Activated CD8-positive, alpha-beta memory T cell treated with anti-CD3 and anti-CD28 coated beads, Interleukin-2, amount 50 U/mL, for 1 hour (primary cell): ENCODE measurements around the gene FYN.
A peak's percentile ranks its signal among the peaks of the same experiment; 100 is the strongest.

Experiments
- DNase-seq: peaks from one replicate; pipeline ENCODE4 v3.0.0-alpha.2; 2020; ENCODE audit errors: extremely low read depth

The FYN gene

GRCh38 chr6:111769365-111770152 is 103.7 kb downstream of the FYN start:
- no peak for DNase-seq

- no peak for DNase-seq
Observed at GRCh38 chr6:111768431-111768770, 104.9 kb downstream of the FYN start.

DNA sequence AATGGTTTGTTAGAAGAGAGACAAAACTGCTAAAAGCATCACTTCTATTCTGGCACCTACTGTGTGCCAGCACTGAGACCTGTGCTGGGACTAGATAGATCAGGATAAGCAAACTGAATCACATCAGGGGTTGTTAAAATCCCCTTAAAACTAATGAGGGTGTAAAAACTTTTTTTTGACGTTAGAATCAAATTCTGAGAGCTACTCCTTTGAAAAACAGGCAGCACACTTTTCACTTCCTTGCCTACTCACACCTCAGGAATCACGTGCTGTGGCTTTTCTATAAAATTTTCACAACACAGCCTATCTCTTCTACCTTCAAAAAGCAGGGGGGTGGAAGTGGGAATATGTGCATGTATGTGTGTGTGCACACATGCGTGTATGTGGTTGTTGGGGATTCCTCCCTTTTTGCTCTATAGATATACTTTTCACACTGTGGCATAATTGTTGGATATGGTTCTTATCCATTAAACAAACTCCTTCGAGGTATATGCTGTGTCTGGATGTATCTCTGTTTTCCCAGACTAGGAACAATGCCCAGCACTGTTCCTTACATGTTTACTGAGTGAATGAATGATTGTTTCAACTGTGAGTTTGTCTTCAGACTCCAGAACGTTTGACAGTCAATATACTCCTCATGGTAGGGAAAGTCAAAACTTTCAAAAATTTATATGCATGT is 105.4 kb downstream of the FYN start:
- DNase-seq: no peak

DNA sequence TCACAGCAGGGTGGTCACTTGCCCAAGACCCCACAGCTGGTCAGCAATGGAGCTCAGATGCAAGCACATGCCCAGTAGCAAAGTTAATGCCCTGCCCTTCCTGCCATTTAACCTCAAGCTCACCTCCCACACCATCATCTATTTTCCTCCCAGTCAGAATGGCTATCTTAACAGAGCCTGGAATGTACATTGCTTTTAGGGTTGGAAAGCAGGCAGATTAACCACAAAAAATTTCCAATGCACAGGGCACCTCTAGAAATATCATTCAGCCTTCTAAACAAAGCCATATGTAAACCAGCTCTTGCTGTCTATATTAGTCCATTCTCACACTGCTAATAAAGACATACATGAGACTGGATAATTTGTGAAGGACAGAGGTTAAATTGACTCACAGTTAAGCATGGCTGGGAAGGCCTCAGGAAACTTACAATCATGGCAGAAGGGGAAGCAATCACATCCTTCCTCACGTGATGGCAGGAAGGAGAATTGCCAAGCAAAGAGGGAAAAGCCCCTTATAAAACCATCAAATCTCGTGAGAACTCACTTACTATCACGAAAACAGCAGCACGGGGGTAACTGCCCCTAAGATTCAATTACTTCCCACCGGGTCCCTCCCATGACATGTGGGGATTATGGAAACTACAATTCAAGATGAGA is 106.9 kb downstream of the FYN start:
- no peak for DNase-seq

DNA sequence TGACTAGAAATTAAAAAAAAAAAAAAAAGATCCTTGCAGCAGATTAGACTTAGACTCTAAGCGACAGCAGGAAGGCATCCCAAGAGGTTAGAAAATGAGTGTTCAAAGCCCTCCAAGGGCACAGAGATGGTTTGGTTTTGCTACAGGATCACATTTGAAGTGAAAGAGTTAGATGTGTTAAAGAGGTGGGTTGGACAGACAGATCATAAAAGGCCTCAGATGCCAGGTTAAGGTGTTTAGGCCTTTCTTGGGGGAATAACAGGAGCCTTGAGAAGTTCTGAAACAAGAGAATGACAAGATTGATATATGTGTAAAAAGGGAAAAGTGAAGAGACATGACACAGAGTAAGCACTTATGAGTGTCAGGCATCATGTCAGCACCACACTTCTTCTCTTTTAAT is 107.5 kb downstream of the FYN start:
- no peak for DNase-seq

DNA sequence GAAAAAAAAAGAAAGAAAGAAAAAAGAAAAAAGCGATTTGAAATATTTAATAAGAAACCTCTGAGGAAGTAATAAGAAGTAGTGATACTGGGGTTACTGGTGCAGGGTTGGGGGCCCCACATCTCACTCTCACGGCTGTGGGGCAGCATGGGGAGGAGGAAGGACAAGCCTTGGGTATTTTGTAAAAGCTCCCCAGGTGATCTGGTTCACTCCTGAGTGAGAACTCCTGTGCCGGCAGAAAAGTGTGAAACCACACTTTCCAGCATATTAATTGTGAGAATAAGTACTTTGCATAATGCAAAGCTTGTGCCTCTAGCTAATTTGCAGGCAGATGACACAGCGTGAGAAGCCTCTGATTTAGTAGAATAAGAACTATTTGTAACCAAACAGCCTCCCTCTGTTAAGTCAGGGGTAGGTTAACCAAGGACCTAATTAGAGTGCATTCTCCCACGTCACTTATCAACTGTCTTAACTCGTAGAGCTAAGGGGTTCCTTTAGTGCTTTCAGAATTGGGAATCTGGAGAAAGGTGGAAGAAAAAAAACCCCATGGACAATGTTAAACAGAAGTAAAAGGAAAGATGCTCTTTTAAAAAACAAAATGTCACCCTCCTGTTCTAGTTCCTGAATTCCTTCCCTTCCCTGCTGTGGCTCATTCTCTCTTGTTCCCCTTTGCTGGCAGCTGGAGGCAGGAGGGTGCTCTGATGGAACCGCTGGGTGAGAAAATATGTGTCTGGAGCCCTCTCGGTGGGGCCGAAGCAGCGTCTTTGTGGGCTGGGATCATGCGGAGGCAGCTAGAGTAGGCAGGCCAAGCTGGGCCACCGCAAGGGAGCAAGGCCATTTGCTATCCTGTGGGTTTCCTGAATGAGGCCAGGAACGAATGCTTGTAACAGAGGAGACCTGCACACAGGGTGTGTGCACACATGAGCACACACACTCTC is 108.7 kb downstream of the FYN start:
- DNase-seq: peak; percentile 49

- DNase-seq: no peak
Observed at GRCh38 chr6:111763381-111763780, 109.9 kb downstream of the FYN start.

- no peak for DNase-seq
Observed at GRCh38 chr6:111761783-111762312, 111.4 kb downstream of the FYN start.

GRCh38 chr6:111761212-111761611 is 112.0 kb downstream of the FYN start:
- no peak for DNase-seq

GRCh38 chr6:111759836-111760785 is 113.1 kb downstream of the FYN start:
- peak; percentile 61 for DNase-seq

GRCh38 chr6:111759331-111759835 is 113.9 kb downstream of the FYN start:
- DNase-seq: no peak

GRCh38 chr6:111758608-111759329 is 114.5 kb downstream of the FYN start:
- DNase-seq: no peak

GRCh38 chr6:111757342-111757741 is 115.9 kb downstream of the FYN start:
- DNase-seq: no peak

- no peak for DNase-seq
Observed at GRCh38 chr6:111754423-111754822, 118.8 kb downstream of the FYN start.

GRCh38 chr6:111753573-111753972 is 119.7 kb downstream of the FYN start:
- no peak for DNase-seq

DNA sequence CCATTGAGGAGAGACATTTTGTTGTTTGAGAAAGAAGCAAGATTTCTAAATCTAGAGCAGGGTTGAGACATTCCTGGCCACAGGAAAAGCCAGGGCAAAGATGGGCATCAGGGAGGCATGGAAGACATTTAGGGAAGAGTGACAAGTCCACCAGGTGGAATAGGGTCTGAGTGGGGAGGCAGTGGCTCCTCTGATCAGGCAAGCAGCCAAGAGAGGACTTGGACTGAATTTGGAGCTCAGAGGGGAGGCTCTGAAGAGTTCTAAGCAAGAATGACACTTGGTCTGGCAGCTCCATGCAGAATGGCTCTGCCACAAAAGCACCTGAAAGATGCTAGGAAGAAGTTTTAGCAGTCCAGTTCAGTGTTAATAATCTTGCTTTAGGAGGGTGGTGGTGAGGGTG is 120.8 kb downstream of the FYN start:
- DNase-seq: no peak

DNA sequence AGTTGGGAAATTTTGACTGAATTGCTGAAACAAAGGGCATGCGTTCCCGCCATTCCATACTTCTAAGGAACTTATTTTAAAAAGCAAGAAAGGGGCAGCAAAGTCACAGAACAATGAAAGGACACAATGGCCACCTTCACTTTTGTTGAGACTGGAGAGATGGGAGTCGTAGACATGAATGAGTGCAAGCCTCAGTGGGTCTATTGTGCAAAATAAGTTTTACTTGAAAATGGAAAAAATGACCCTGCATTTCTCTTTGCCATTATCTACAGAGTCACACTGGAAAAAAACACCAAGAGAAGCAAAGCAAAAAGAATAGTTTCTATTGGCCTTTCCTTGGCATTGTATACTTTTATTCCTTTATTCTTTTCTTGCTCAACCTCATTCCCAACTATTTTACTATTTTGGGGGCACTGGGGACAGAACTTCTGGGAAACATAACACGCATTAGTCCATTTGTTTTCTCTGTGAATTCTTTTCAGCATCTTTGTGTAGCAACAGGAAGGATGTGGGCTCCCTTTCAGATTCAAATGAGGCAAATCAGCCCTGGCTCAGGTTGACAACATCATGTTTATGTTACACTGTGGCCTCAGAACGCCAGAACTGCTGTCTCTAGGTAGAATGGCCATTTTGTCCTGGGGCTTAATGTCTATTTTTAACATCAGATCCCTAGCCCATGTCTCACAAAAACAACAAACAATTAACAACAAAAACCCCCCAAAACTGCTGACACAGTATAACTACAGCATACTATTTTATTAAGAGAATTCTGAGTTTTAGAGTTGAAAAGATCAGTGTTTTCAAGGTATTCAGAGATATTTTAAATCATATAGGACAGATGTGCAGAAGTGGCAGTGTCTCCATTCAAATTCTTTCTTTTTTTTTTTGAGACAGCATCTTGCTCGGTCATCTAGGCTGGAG is 122.2 kb downstream of the FYN start:
- DNase-seq: no peak

DNA sequence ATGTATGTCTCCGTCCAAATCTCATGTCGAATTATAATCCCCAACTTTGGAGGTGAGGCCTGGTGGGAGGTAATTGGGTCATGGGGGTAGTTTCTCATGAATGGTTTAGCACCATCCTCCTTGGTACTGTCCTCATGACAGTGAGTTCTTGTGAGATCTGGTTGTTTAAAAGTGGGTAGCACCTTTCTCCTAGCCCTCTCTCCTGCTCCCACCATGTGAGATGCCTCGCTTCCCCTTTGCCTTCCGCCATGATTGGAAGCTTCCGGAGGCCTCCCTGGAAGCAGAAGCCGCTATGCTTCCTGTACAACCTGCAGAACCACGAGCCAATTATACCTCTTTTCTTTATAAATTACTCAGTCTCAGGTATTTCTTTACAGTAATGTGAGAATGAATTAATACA is 123.1 kb downstream of the FYN start:
- no peak for DNase-seq
